ENCODE data around the gene DAD1.

The DAD1 gene

DNA sequence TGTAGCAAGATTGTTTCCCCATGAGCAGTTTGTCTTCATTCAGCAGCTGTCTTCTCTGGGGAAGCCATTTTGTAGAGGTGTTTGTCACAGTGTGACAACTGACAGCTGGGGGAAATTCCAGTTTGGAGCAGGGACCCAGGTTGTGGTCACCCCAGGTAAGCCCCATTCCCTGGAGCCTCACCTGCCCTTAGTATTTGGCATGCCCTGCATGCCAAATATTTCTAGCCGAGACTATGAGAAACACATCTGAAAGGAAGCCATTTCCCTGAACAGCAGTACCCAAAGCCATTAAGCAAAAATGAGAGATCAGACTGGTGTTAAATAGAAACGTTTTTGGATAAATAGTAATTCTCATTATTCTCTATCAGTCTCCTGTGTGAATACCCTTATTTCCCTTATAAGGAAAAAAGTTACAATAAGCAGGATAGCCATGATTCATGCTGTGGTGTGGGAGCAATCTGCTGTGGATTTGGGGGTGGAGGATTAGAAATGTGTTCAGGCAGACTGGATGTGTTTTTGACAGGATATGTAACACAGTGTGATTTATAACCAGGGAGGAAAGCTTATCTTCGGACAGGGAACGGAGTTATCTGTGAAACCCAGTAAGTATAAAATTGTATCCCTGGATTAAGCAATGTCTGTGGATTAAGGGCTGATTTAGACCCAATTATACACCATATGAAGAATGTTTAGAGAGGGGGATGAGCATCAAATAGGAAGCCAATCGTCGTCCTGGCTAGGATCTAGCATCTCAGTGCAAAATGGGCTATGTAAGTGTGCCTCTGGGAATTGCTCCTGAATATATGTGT is 68.9 kb downstream of the DAD1 start:
- TF ChIP-seq CTCF (IDR thresholded peaks at IDR 0.05; ENCODE audit: low read depth, low read length), result no peak
- H3K27me3 ChIP-seq (ENCODE audit: insufficient read depth, low read depth, severe bottlenecking), result no peaks in the 10 kb centered on the region
- no peaks in the 10 kb centered on the region for H3K9me3 ChIP-seq (ENCODE audit: severe bottlenecking)
- no peak overlapping the region for H3K4me3 ChIP-seq (ENCODE audit: low read depth, low read length)
- peak overlapping the region; percentile 6; the same call in 1 of the 2 replicates for H3K27ac ChIP-seq
- no peaks in the 10 kb centered on the region for H3K36me3 ChIP-seq
- DNase-seq, result peak; percentile 42

GRCh38 chr14:22518073-22518472 is 71.0 kb downstream of the DAD1 start:
- H3K27ac ChIP-seq, result no peak overlapping the region
- no peak for DNase-seq
- H3K36me3 ChIP-seq, result no peaks in the 10 kb centered on the region
- no peak for TF ChIP-seq CTCF (IDR thresholded peaks at IDR 0.05; ENCODE audit: low read depth, low read length)
- H3K27me3 ChIP-seq (ENCODE audit: insufficient read depth, low read depth, severe bottlenecking), result no peaks in the 10 kb centered on the region
- H3K4me3 ChIP-seq (ENCODE audit: low read depth, low read length), result no peak overlapping the region
- no peaks in the 10 kb centered on the region for H3K9me3 ChIP-seq (ENCODE audit: severe bottlenecking)

GRCh38 chr14:22517117-22517720 is 71.8 kb downstream of the DAD1 start:
- no peaks in the 10 kb centered on the region for H3K27me3 ChIP-seq (ENCODE audit: insufficient read depth, low read depth, severe bottlenecking)
- no peak for DNase-seq
- TF ChIP-seq CTCF (IDR thresholded peaks at IDR 0.05; ENCODE audit: low read depth, low read length), result no peak
- no peaks in the 10 kb centered on the region for H3K36me3 ChIP-seq
- no peaks in the 10 kb centered on the region for H3K9me3 ChIP-seq (ENCODE audit: severe bottlenecking)
- no peak overlapping the region for H3K27ac ChIP-seq
- H3K4me3 ChIP-seq (ENCODE audit: low read depth, low read length), result no peak overlapping the region

- no peak overlapping the region for H3K27ac ChIP-seq
- no peaks in the 10 kb centered on the region for H3K36me3 ChIP-seq
- no peaks in the 10 kb centered on the region for H3K9me3 ChIP-seq (ENCODE audit: severe bottlenecking)
- DNase-seq, result no peak
- TF ChIP-seq CTCF (IDR thresholded peaks at IDR 0.05; ENCODE audit: low read depth, low read length), result no peak
- H3K27me3 ChIP-seq (ENCODE audit: insufficient read depth, low read depth, severe bottlenecking), result no peaks in the 10 kb centered on the region
- no peak overlapping the region for H3K4me3 ChIP-seq (ENCODE audit: low read depth, low read length)
Observed at GRCh38 chr14:22515929-22516328, 73.1 kb downstream of the DAD1 start.
